Stomach (tissue), 4 donors: Measurements from ENCODE around the gene STATH.

Experiments
- CTCF ChIP-seq, 7 experiments: fragments of 450-650 bp in 4 of 7; fragments of 200-600 bp in 3 of 7; sonication (generic) in 3 of 7; IDR thresholded peaks; one replicate each; pipeline ENCODE4 v1.5.1; 2016 to 2019; ENCODE audit warnings: antibody characterized with exemption in 7 of 7, control low read depth in 2 of 7, mild to moderate bottlenecking in 1 of 7
- EP300 ChIP-seq: sonication (generic); formaldehyde crosslinking; IDR thresholded peaks from one replicate; pipeline ENCODE4 v1.6.1; 2017; ENCODE audit warnings: antibody characterized with exemption
- POLR2A ChIP-seq, 4 donors: fragments of 450-650 bp; IDR thresholded peaks; one replicate each; pipeline ENCODE4 v1.6.1; 2016; ENCODE audit warnings: antibody characterized with exemption in 4 of 4, control low read depth in 2 of 4, mild to moderate bottlenecking in 1 of 4, moderate library complexity in 1 of 4
- POLR2AphosphoS5 ChIP-seq, 3 donors: sonication (generic); formaldehyde crosslinking; IDR thresholded peaks; one replicate each; pipeline ENCODE4 v1.6.1; 2016; ENCODE audit warnings: antibody characterized with exemption in 3 of 3

- no peak for TF ChIP-seq CTCF (IDR thresholded peaks at IDR 0.05)
- TF ChIP-seq EP300 = no peak
- no peak for TF ChIP-seq POLR2AphosphoS5 (IDR thresholded peaks at IDR 0.05)
- no peak for TF ChIP-seq POLR2A (IDR thresholded peaks at IDR 0.05)
These were observed at the start of gene STATH for GRCh38 chr4:69995526-69996016.
